ENCODE results near the gene OTUD3. TPM values are rescaled to one million over a fixed set of nuclear protein-coding genes. Genes with fewer than 3 reads are reported as not detected.
"Not testable (repeated sequence)": the region's sequence is repeated elsewhere in the genome, so short reads cannot be mapped to it uniquely, and the experiment has no call there.

OTUD3 gene
- total RNA-seq, 1 experiment from 2014 or later, result 14.7 TPM

GRCh38 chr1:19878637-19878985, 3.6 kb upstream of the OTUD3 start:
- BruUV-seq (replicated peaks), result no TSS peak
- H3K4me3 Mint-ChIP-seq (ENCODE audit: low read depth, unreplicated experiment), result no peak overlapping the region
- no peaks in the 10 kb centered on the region for H3K9me3 Mint-ChIP-seq (ENCODE audit: low read depth, unreplicated experiment)
- H3K36me3 Mint-ChIP-seq (ENCODE audit: insufficient read depth, unreplicated experiment), result peaks cover 14% of the 10 kb centered on the region
- no peak for TF ChIP-seq CTCF (IDR thresholded peaks at IDR 0.05; ENCODE audit: unreplicated experiment)
- H3K27ac Mint-ChIP-seq (ENCODE audit: unreplicated experiment), result no peak overlapping the region
- intact Hi-C loops (cut with micrococcal nuclease; ENCODE audit: unreplicated experiment), result no loop called here
- CTCF ChIA-PET, result no interaction called here
- no peak for DNase-seq
- H3K27me3 Mint-ChIP-seq (ENCODE audit: unreplicated experiment), result no peaks in the 10 kb centered on the region
- H3K4me1 Mint-ChIP-seq (ENCODE audit: low read depth, unreplicated experiment), result peaks cover 17% of the 10 kb centered on the region

- Mint-ChIP-seq H3K4me3 (ENCODE audit: low read depth, unreplicated experiment) (no peak overlapping the region), H3K36me3 (ENCODE audit: insufficient read depth, unreplicated experiment) (peaks cover 14% of the 10 kb centered on the region), H3K27ac (ENCODE audit: unreplicated experiment) (no peak overlapping the region), H3K27me3 (ENCODE audit: unreplicated experiment) (no peaks in the 10 kb centered on the region), H3K9me3 (ENCODE audit: low read depth, unreplicated experiment) (no peaks in the 10 kb centered on the region), H3K4me1 (ENCODE audit: low read depth, unreplicated experiment) (peaks cover 19% of the 10 kb centered on the region)
- no peak for TF ChIP-seq CTCF (IDR thresholded peaks at IDR 0.05; ENCODE audit: unreplicated experiment)
- intact Hi-C loops (cut with micrococcal nuclease; ENCODE audit: unreplicated experiment), result no loop called here
- DNase-seq, result no peak
- no TSS peak for BruUV-seq (replicated peaks)
- CTCF ChIA-PET, result interaction anchor here (0.6 kb wide), 1 partner anchor 109 kb away, joined by 3 read pairs; no protein-coding TSS in a partner anchor
These were observed 3.0 kb upstream of the OTUD3 start for GRCh38 chr1:19879227-19879626.

- no peak for TF ChIP-seq CTCF (IDR thresholded peaks at IDR 0.05; ENCODE audit: unreplicated experiment)
- no peak overlapping the region for H3K27ac Mint-ChIP-seq (ENCODE audit: unreplicated experiment)
- BruUV-seq (replicated peaks), result no TSS peak
- H3K4me1 Mint-ChIP-seq (ENCODE audit: low read depth, unreplicated experiment), result peaks cover 23% of the 10 kb centered on the region
- peaks cover 14% of the 10 kb centered on the region for H3K36me3 Mint-ChIP-seq (ENCODE audit: insufficient read depth, unreplicated experiment)
- no peak for DNase-seq
- H3K27me3 Mint-ChIP-seq (ENCODE audit: unreplicated experiment), result no peaks in the 10 kb centered on the region
- intact Hi-C loops (cut with micrococcal nuclease; ENCODE audit: unreplicated experiment), result no loop called here
- H3K9me3 Mint-ChIP-seq (ENCODE audit: low read depth, unreplicated experiment), result no peaks in the 10 kb centered on the region
- no peak overlapping the region for H3K4me3 Mint-ChIP-seq (ENCODE audit: low read depth, unreplicated experiment)
- CTCF ChIA-PET, result interaction anchor here (0.6 kb wide), 1 partner anchor 109 kb away, joined by 3 read pairs; no protein-coding TSS in a partner anchor
These were observed 2.5 kb upstream of the OTUD3 start for GRCh38 chr1:19879661-19880060.

GRCh38 chr1:19880841-19881240, 1.4 kb upstream of the OTUD3 start:
- H3K27me3 Mint-ChIP-seq (ENCODE audit: unreplicated experiment); BruUV-seq (replicated peaks); intact Hi-C loops (cut with micrococcal nuclease; ENCODE audit: unreplicated experiment); DNase-seq; H3K27ac Mint-ChIP-seq (ENCODE audit: unreplicated experiment); H3K9me3 Mint-ChIP-seq (ENCODE audit: low read depth, unreplicated experiment); H3K4me3 Mint-ChIP-seq (ENCODE audit: low read depth, unreplicated experiment): not testable (repeated sequence)
- CTCF ChIA-PET, result interaction anchor here (0.6 kb wide), 1 partner anchor 129 kb away, joined by 5 read pairs; no protein-coding TSS in a partner anchor
- H3K36me3 Mint-ChIP-seq (ENCODE audit: insufficient read depth, unreplicated experiment), result peaks cover 17% of the 10 kb centered on the region
- peaks cover 30% of the 10 kb centered on the region for H3K4me1 Mint-ChIP-seq (ENCODE audit: low read depth, unreplicated experiment)

- CTCF ChIA-PET, result interaction anchor here (1.2 kb wide), 1 partner anchor 169 kb away, joined by 3 read pairs; no protein-coding TSS in a partner anchor
- Mint-ChIP-seq H3K4me1 (ENCODE audit: low read depth, unreplicated experiment) (peaks cover 22% of the 10 kb centered on the region), H3K36me3 (ENCODE audit: insufficient read depth, unreplicated experiment) (peaks cover 17% of the 10 kb centered on the region), H3K27ac (ENCODE audit: unreplicated experiment) (no peak overlapping the region), H3K27me3 (ENCODE audit: unreplicated experiment) (no peaks in the 10 kb centered on the region), H3K9me3 (ENCODE audit: low read depth, unreplicated experiment) (no peaks in the 10 kb centered on the region), H3K4me3 (ENCODE audit: low read depth, unreplicated experiment) (no peak overlapping the region)
- TF ChIP-seq CTCF (IDR thresholded peaks at IDR 0.05; ENCODE audit: unreplicated experiment), result no peak
- no peak for DNase-seq
- no TSS peak for BruUV-seq (replicated peaks)
- intact Hi-C loops (cut with micrococcal nuclease; ENCODE audit: unreplicated experiment), result no loop called here
These were observed 2.1 kb downstream of the OTUD3 start for GRCh38 chr1:19884312-19884711.
